Renal cortex interstitium (tissue), 15 donors: ENCODE results near the gene DALRD3. TPM values are rescaled to one million over a fixed set of nuclear protein-coding genes. Genes with fewer than 3 reads are reported as not detected.

Source experiments
- DNase-seq, 11 donors: peaks; one replicate each; pipeline ENCODE4 v3.0.0-alpha.2; 2013; ENCODE audit warnings: low read depth in 9 of 11, low spot score in 4 of 11; ENCODE audit errors: extremely low read depth in 1 of 11
- long read RNA-seq, 16 experiments: transcript quantifications; one replicate each; lab custom pipeline, GENCODE V29; 2026
- polyA plus RNA-seq, 3 donors: library from polyadenylated mRNA; unstranded; fragments of 120-200 nt; gene quantifications; one replicate each; pipeline ENCODE4 v1.2.1, GENCODE V29; 2013; ENCODE audit not compliant: insufficient read length in 3 of 3

Gene DALRD3
- polyA plus RNA-seq = 10 to 100 TPM; 72.7 to 78.1 (median 72.7) TPM
- long read RNA-seq, donor 1, partial matches to known transcripts = 127 of 157 reads
- long read RNA-seq, donor 1, other reads (novel, unspliced or antisense) = 25 of 157 reads
- long read RNA-seq, donor 2, partial matches to known transcripts = 135 of 160 reads
- long read RNA-seq, donor 2, other reads (novel, unspliced or antisense) = 23 of 160 reads
- long read RNA-seq, donor 3, transcript DALRD3-202 (12 exons, 1,739 nt) = major isoform, 8 of 499 reads
- long read RNA-seq, donor 3, partial matches to known transcripts = 442 of 499 reads
- long read RNA-seq, donor 3, other reads (novel, unspliced or antisense) = 47 of 499 reads
- long read RNA-seq, donor 4, transcript DALRD3-202 (12 exons, 1,739 nt) = major isoform, 6 of 218 reads
- long read RNA-seq, donor 4, partial matches to known transcripts = 211 of 218 reads
- long read RNA-seq, donor 4, other reads (novel, unspliced or antisense) = 0 of 218 reads
- long read RNA-seq, donor 5 = 0 reads
- long read RNA-seq, donor 6, transcript DALRD3-202 (12 exons, 1,739 nt) = major isoform, 5 of 216 reads
- long read RNA-seq, donor 6, partial matches to known transcripts = 187 of 216 reads
- long read RNA-seq, donor 6, other reads (novel, unspliced or antisense) = 20 of 216 reads
- long read RNA-seq, donor 7, partial matches to known transcripts = 260 of 303 reads
- long read RNA-seq, donor 7, other reads (novel, unspliced or antisense) = 37 of 303 reads
- long read RNA-seq, donor 8, transcript DALRD3-202 (12 exons, 1,739 nt) = major isoform, 8 of 350 reads
- long read RNA-seq, donor 8, partial matches to known transcripts = 311 of 350 reads
- long read RNA-seq, donor 8, other reads (novel, unspliced or antisense) = 27 of 350 reads
- long read RNA-seq, donor 9, transcript DALRD3-202 (12 exons, 1,739 nt) = major isoform, 8 of 10 reads
- long read RNA-seq, donor 9, partial matches to known transcripts = 0 of 10 reads
- long read RNA-seq, donor 9, other reads (novel, unspliced or antisense) = 0 of 10 reads
- long read RNA-seq, donor 10, transcript DALRD3-202 (12 exons, 1,739 nt) = major isoform, 8 of 210 reads
- long read RNA-seq, donor 10, partial matches to known transcripts = 182 of 210 reads
- long read RNA-seq, donor 10, other reads (novel, unspliced or antisense) = 18 of 210 reads
- long read RNA-seq, donor 11, transcript DALRD3-202 (12 exons, 1,739 nt) = major isoform, 9 of 147 reads
- long read RNA-seq, donor 11, partial matches to known transcripts = 121 of 147 reads
- long read RNA-seq, donor 11, other reads (novel, unspliced or antisense) = 15 of 147 reads
- long read RNA-seq, donor 12, partial matches to known transcripts = 75 of 194 reads
- long read RNA-seq, donor 12, other reads (novel, unspliced or antisense) = 118 of 194 reads
- long read RNA-seq, donor 13, transcript DALRD3-202 (12 exons, 1,739 nt) = major isoform, 12 of 14 reads
- long read RNA-seq, donor 13, partial matches to known transcripts = 0 of 14 reads
- long read RNA-seq, donor 13, other reads (novel, unspliced or antisense) = 0 of 14 reads
- long read RNA-seq, donor 14, transcript DALRD3-202 (12 exons, 1,739 nt) = major isoform, 5 of 48 reads
- long read RNA-seq, donor 14, partial matches to known transcripts = 30 of 48 reads
- long read RNA-seq, donor 14, other reads (novel, unspliced or antisense) = 11 of 48 reads
- long read RNA-seq, donor 15, partial matches to known transcripts = 9 of 84 reads
- long read RNA-seq, donor 15, other reads (novel, unspliced or antisense) = 72 of 84 reads
- long read RNA-seq, donor 16, transcript DALRD3-202 (12 exons, 1,739 nt) = major isoform, 16 of 528 reads
- long read RNA-seq, donor 16, partial matches to known transcripts = 503 of 528 reads
- long read RNA-seq, donor 16, other reads (novel, unspliced or antisense) = 5 of 528 reads

GRCh38 chr3:49017971-49018706 is at the start of gene DALRD3:
DALRD3 (minus strand) TSS chr3:49018580; CDS start chr3:49018564, 16 bp downstream.
- peak in 2 of 11 donors; percentile 46 to 77 for DNase-seq

- no peak for DNase-seq
Measured at GRCh38 chr3:49058011-49058410, 39.6 kb upstream of the DALRD3 start.

GRCh38 chr3:49057268-49057667 is 38.9 kb upstream of the DALRD3 start:
- DNase-seq = no peak

GRCh38 chr3:49054344-49054862 is 36.0 kb upstream of the DALRD3 start:
- no peak for DNase-seq

GRCh38 chr3:49053543-49053942 is 35.2 kb upstream of the DALRD3 start:
- no peak for DNase-seq

GRCh38 chr3:49035281-49035680 is 16.9 kb upstream of the DALRD3 start:
- DNase-seq = no peak

- no peak for DNase-seq
Measured at GRCh38 chr3:49034650-49035049, 16.3 kb upstream of the DALRD3 start.

GRCh38 chr3:49032646-49033304 is 14.4 kb upstream of the DALRD3 start:
- no peak for DNase-seq

- no peak for DNase-seq
Measured at GRCh38 chr3:49030321-49030720, 11.9 kb upstream of the DALRD3 start.

GRCh38 chr3:49029563-49029884 is 11.1 kb upstream of the DALRD3 start:
- no peak for DNase-seq

GRCh38 chr3:49028673-49029562 is 10.5 kb upstream of the DALRD3 start, which contains the start of gene IMPDH2:
IMPDH2 (minus strand) TSS chr3:49029398; CDS start chr3:49029350, 48 bp downstream.
- peak; percentile 87 to 95 (median 91) for DNase-seq

GRCh38 chr3:49028298-49028672 is 9.9 kb upstream of the DALRD3 start:
- DNase-seq = no peak

GRCh38 chr3:49027634-49028033 is 9.3 kb upstream of the DALRD3 start:
- no peak for DNase-seq

- no peak for DNase-seq
Measured at GRCh38 chr3:49026536-49026935, 8.2 kb upstream of the DALRD3 start.

- DNase-seq = no peak
Measured at GRCh38 chr3:49025793-49026520, 7.6 kb upstream of the DALRD3 start.
